MCF 10A (cell line): Measurements from ENCODE around the gene CENPVL2. TPM values are rescaled to one million over a fixed set of nuclear protein-coding genes. Genes with fewer than 3 reads are reported as not detected.
"Not testable (repeated sequence)": the region's sequence is repeated elsewhere in the genome, so short reads cannot be mapped to it uniquely, and the experiment has no call there.

ENCODE experiments used
- BruUV-seq: library from RNA; stranded (reverse); fragments of 400-500 nt; replicated peaks from 2 replicates; lab custom pipeline; 2021; lab: Mats Ljungman, UMichigan
- CTCF ChIA-PET: fragments of 300-600 bp; sonication (Branson Sonifier 250); formaldehyde crosslinking; extraction: SDS; loops from one replicate; lab custom pipeline; 2021; ENCODE audit warnings: antibody characterized with exemption, inconsistent platforms; lab: Yijun Ruan, JAX
- POLR2A ChIA-PET: fragments of 300-600, 350-650 bp; sonication (Branson Sonifier 250); formaldehyde crosslinking; extraction: SDS; loops from one replicate; lab custom pipeline; 2020; ENCODE audit warnings: antibody characterized with exemption, inconsistent platforms; lab: Yijun Ruan, JAX
- DNase-seq: peaks from one replicate; pipeline ENCODE4 v3.0.0-alpha.2; 2018; ENCODE audit not compliant: unreplicated experiment
- H3K27ac Mint-ChIP-seq: one replicate; pipeline ENCODE4 v1.8.0; 2022; ENCODE audit warnings: mild to moderate bottlenecking, low read depth, mixed read lengths; ENCODE audit not compliant: unreplicated experiment
- H3K27me3 Mint-ChIP-seq: one replicate; pipeline ENCODE4 v1.8.0; 2022; ENCODE audit warnings: mixed read lengths; ENCODE audit not compliant: insufficient read depth, unreplicated experiment
- H3K36me3 Mint-ChIP-seq: one replicate; pipeline ENCODE4 v1.8.0; 2022; ENCODE audit warnings: mild to moderate bottlenecking, moderate library complexity, mixed read lengths; ENCODE audit not compliant: insufficient read depth, unreplicated experiment
- H3K4me1 Mint-ChIP-seq: one replicate; pipeline ENCODE4 v1.8.0; 2022; ENCODE audit warnings: mixed read lengths; ENCODE audit not compliant: insufficient read depth, unreplicated experiment
- H3K4me3 Mint-ChIP-seq: one replicate; pipeline ENCODE4 v1.8.0; 2022; ENCODE audit warnings: mild to moderate bottlenecking, moderate library complexity, mixed read lengths; ENCODE audit not compliant: unreplicated experiment
- H3K9me3 Mint-ChIP-seq: one replicate; pipeline ENCODE4 v1.8.0; 2022; ENCODE audit warnings: mixed read lengths; ENCODE audit not compliant: unreplicated experiment
- intact Hi-C: fragments of 100-400 bp; cut with micrococcal nuclease; formaldehyde crosslinking; loops from 2 replicates; pipeline ENCODE4 v1.14.1; 2022
- total RNA-seq: library from RNA; stranded (reverse); gene quantifications from 2 replicates; pipeline ENCODE4 v1.2.3, GENCODE V29; 2022
- TF ChIP-seq, protein P1 (sequence below): fragments of 200-600 bp; IDR thresholded peaks from one replicate; pipeline ENCODE4 v1.8.0; 2022; ENCODE audit warnings: antibody characterized with exemption, mild to moderate bottlenecking; ENCODE audit not compliant: unreplicated experiment

Gene CENPVL2
- total RNA-seq, 1 experiment from 2014 or later: not detected

DNA sequence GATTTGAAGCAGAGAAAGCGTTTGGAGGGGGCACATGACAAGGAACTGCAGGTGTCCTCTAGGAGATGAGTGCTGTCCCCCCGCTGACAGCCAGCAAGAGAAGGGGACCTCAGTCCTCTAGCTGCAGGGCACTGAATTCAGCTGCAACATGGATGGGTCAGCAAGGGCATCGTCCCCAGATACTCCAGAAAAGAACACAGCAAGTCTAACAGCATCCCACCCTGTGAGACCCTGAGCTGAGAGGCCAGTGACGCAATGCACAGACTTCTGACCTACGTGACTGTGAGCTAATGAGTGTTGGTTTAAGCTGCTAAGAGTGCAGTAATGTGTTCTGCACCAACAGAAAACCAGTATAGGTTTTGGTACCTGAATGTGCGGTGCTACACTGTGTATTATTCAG, 11.6 kb upstream of the CENPVL2 start:
- DNase-seq: no peak
- Mint-ChIP-seq H3K9me3 (no peaks in the 10 kb centered on the region), H3K27ac (no peak overlapping the region), H3K4me1 (no peaks in the 10 kb centered on the region), H3K36me3 (no peaks in the 10 kb centered on the region), H3K27me3 (peaks cover 58% of the 10 kb centered on the region), H3K4me3 (no peak overlapping the region)
- POLR2A ChIA-PET: no interaction called here
- BruUV-seq: no TSS peak
- TF ChIP-seq, protein P1, sequence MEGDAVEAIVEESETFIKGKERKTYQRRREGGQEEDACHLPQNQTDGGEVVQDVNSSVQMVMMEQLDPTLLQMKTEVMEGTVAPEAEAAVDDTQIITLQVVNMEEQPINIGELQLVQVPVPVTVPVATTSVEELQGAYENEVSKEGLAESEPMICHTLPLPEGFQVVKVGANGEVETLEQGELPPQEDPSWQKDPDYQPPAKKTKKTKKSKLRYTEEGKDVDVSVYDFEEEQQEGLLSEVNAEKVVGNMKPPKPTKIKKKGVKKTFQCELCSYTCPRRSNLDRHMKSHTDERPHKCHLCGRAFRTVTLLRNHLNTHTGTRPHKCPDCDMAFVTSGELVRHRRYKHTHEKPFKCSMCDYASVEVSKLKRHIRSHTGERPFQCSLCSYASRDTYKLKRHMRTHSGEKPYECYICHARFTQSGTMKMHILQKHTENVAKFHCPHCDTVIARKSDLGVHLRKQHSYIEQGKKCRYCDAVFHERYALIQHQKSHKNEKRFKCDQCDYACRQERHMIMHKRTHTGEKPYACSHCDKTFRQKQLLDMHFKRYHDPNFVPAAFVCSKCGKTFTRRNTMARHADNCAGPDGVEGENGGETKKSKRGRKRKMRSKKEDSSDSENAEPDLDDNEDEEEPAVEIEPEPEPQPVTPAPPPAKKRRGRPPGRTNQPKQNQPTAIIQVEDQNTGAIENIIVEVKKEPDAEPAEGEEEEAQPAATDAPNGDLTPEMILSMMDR: no peak
- CTCF ChIA-PET: no interaction called here
- intact Hi-C loops: no loop called here

DNA sequence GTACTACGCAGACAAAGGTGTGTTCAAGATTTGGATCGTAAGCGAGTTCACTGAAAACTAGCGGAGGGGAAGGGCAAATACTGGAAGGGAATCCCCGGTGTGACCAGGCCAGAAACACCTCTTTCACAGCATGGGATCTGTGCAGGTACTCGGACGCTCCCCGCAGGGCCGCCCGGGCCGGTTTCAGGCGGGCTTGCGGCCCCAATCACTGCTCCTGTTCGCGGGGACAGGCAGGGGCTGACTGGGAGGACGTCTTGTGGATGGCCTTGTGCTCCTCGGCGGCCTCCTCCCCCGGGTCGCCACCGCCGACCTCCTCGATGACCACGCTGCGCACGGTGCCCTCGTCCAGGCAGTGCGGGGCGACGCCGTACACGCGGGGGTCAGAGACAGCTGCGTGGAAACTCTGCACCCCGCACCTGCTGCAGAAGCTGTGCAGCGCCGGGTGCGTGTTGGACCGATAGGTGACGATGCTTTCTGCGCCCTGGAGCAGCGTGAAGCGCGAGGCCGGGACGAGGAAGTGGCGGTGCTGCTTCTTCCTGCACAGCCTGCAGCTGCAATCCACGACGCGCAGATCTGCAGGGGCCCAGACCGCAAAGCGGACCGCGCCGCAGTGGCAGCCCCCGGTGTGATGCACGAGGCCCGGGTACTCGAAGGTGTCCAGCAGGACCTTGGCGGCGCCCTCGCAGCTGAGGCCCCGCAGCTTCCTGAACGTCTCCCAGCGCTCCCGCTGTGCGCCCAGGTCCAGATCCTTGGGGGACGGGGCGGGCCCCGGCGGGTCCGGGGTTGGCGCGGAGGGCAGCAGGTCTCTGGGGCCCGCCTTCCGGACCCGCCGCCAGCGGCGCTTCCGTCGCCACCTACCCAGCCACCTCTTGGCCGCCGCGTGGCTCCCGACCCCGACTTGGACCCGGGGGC, 567 bp downstream of the CENPVL2 start:
- POLR2A ChIA-PET, H3K4me3 Mint-ChIP-seq, H3K4me1 Mint-ChIP-seq, DNase-seq, intact Hi-C loops, H3K27me3 Mint-ChIP-seq, H3K27ac Mint-ChIP-seq, H3K36me3 Mint-ChIP-seq, H3K9me3 Mint-ChIP-seq, CTCF ChIA-PET, BruUV-seq: not testable (repeated sequence)

DNA sequence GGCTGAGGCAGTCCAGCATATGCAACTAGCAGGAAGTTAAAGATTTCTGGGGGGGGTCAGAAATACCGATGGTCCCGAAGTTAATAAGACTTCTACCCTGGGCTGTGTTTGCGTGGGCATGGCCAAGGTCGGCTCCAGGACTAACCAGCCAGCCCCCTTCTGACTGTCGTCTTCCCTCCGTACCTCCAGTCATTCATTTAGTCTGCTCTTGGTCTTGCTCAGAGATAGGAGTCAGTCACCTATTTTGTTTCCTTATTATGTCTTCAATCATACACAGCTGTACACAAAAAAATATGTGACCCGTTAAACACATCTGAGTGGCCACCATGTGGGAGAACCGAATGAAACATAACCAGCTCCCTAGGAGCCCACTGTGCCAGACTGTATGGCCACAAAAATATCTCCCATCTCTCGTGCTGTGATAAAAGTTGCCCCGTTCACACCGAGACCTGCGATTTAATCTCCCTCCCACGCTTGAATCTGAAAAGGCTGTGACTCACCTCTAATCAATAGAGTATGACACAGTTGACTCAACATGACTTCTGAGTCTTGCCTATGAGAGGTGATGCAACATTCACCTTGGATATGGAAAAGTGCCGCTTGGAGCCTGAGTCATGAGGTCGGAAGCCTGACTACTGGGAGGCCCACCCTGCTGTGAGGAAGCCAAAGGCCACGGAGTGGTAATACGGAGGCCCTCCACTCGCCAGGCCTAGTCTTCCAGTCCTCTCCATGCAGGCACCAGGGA, 2.8 kb downstream of the CENPVL2 start:
- BruUV-seq, H3K4me3 Mint-ChIP-seq, POLR2A ChIA-PET, H3K9me3 Mint-ChIP-seq, H3K27me3 Mint-ChIP-seq, H3K36me3 Mint-ChIP-seq, intact Hi-C loops, CTCF ChIA-PET, DNase-seq, H3K4me1 Mint-ChIP-seq, H3K27ac Mint-ChIP-seq: not testable (repeated sequence)

DNA sequence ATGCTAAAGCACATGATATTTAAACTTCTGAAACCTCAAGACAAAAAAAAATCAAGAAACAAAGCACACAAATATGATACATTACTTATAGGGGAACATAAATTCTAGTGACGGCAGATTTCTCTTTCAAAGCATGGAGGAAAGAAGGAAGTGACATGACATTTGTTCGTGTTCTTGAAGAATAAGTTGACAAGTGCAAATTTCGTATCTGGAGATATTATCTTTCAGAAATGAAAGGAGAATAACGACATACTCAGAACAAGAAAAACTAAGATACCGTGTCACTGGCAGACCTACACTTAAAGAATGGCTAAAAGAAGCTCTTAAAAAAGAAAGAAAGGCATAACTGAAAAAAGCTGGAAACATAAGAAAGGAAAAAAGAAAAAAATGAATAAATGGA, 16.6 kb downstream of the CENPVL2 start:
- peaks cover 54% of the 10 kb centered on the region for H3K27me3 Mint-ChIP-seq

More for the DNA sequence above, 16.6 kb downstream of the CENPVL2 start:
- ChIA-PET CTCF (interaction anchor here (0.6 to 0.8 kb wide), 2 partner anchors 26 to 645 kb away, joined by 3 read pairs; no protein-coding TSS in a partner anchor), POLR2A (no interaction called here)
- H3K4me1 Mint-ChIP-seq: no peaks in the 10 kb centered on the region
- no peak overlapping the region for H3K27ac Mint-ChIP-seq
- TF ChIP-seq, protein P1: no peak
- H3K36me3 Mint-ChIP-seq: peaks cover 5% of the 10 kb centered on the region
- no peak for DNase-seq
- no TSS peak for BruUV-seq
- H3K9me3 Mint-ChIP-seq: no peaks in the 10 kb centered on the region
- intact Hi-C loops: no loop called here
- H3K4me3 Mint-ChIP-seq: no peak overlapping the region
